Erythroblast (primary cell): ENCODE measurements around the gene SIPA1L3.

ENCODE experiments used
- GATA1 ChIP-seq: IDR thresholded peaks from 2 replicates; pipeline ENCODE4 v1.6.1; 2011; ENCODE audit warnings: low read depth, mild to moderate bottlenecking, control low read depth, low read length, moderate library complexity
- POLR2A ChIP-seq: IDR thresholded peaks from 2 replicates; pipeline ENCODE4 v1.6.1; 2011; ENCODE audit warnings: mild to moderate bottlenecking, low read length

- TF ChIP-seq POLR2A (no peak), GATA1 (no peak)
Measured at GRCh38 chr19:38095411-38096308, 188.7 kb downstream of the SIPA1L3 start.
